Activated T-helper 9 cell treated with anti-CD3 and anti-CD28 coated beads, Interleukin-2, amount 50 U/mL, for 16 hours (primary cell): ENCODE data around the gene LPIN2.
"Not testable (repeated sequence)": the region's sequence is repeated elsewhere in the genome, so short reads cannot be mapped to it uniquely, and the experiment has no call there.

Experiments
- DNase-seq: peaks from one replicate; pipeline ENCODE4 v3.0.0-alpha.2; 2020; ENCODE audit warnings: low read depth

Gene LPIN2

GRCh38 chr18:3013024-3013804 is at the start of gene LPIN2:
LPIN2 (minus strand) TSS chr18:3013144; CDS start chr18:2960840, 52,304 bp downstream.
- DNase-seq = peak; percentile 92

- no peak for DNase-seq
Measured at GRCh38 chr18:3061581-3062312, 48.8 kb upstream of the LPIN2 start.

DNA sequence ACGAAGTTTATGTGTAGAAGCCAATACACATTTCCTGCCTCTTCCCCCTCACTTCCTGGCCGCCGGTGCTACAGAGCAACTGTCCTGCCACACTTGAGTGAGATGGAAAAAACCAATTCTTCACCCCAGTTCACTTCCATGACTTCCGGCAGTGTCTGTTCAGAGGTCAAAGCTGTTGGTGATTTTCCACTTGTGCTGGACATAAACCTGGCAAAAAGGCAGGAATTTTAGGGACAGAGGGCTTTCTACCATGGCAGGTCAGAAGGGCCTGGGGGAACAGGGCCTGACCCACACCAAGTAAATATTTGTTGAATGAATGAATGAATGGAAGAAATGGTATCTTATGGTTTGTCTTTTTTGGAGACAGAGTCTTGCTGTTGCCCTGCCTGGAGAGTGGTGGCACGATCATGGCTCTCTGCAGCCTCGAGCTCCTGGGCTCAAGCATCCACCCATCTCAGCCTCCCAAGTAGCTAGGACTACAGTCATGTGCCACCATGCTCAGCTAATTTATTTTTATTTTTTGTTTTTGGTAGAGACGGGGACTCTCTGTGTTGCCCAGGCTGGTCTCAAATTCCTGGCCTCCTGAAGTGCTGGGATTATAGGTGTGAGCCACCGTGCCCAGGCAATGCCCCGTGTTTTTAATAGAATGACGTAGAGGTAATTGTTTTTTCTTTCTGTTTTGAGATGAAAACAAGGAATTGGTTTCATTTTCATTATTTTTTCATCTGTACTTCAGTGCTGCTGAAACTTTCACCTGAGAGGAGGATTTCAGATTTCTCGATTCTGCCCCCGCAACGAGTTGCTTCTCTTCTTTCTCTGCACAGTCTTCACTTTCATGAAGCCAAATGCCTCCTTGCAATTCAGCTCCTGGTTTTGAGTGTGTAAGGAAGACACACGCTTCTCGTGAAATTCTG is 48.0 kb upstream of the LPIN2 start:
- DNase-seq = peak; percentile 39

DNA sequence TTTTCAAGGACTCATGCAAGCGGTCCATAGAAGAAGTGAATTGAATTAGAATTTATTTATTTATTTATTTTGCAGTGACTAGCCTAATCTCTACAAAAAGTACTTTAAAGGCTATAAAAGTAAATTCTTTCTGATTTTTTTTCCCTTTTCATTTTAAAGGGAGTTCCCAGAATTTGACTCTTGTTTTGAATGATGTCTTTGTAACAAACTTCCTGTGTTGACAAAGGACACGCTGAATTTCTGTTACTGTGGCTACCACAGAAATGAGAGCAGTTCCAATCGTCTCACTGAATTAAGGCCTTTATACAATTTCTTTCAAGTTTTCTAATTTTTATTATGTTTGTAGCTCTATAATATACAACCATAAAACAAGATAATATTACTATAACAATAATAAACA is 46.3 kb upstream of the LPIN2 start:
- no peak for DNase-seq

- no peak for DNase-seq
Measured at GRCh38 chr18:3058328-3059191, 45.6 kb upstream of the LPIN2 start.

DNA sequence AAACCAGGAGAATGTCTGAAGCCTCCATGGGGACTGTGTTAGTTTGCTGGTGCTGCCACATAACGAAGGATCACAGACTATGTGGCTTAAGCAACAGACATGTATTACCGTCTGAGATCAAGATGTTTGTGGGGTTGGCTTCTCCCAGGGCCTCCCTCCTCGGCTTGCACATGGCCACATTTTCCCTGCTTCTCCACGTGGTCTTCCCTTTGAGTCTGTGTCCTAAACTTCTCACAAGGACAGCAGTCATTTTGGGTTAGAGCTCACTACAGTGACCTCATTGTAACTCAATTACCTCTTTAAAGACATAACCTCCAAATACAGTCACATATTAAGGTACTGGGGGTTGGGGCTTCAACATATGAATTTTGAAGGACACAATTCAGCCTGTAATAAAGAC is 44.6 kb upstream of the LPIN2 start:
- DNase-seq = no peak

- no peak for DNase-seq
Measured at GRCh38 chr18:3056311-3056710, 43.4 kb upstream of the LPIN2 start.

DNA sequence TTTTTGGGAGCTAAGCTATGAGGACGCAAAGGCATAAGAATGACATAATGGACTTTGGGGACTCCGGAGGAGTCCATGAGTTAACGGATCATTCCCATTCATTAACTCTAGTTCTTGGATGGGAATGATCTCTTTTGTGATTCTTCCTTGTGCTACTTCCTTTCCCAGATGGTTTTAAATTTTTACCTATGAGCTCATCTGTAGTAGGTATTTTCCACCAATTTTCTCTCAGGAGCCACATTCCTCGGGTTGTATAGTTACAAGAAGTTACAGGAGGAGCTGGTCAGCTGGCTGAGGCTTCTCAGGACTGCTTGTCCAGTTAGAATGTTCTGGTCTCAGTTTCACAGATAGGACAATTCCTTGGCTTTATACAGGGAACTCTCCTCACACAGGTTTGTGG is 42.9 kb upstream of the LPIN2 start:
- no peak for DNase-seq

DNA sequence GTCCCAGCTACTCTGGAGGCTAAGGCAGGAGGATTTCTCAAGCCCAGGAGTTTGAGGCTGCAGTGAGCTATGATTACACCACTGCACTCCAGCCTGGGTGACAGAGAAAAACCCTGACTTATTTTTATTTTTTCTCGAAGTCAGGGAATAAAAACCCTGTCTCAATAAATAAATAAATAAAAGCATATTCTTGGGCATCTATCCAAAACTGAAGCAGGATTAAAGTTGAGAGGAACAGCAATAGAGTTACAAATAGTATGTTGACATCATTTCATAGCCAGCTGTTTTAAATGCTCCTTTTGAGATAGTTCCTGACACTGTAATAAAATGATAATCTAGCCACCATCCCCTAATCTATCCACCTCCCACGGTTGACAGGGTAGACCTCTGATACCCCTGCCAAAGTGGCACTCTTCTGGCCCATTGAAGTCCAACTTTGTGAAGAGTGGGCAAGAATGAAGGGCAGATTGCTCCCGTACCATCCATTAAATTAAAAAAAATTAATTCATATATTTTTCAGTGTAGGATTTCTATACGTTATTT is 42.3 kb upstream of the LPIN2 start:
- DNase-seq = no peak

- no peak for DNase-seq
Measured at GRCh38 chr18:3054780-3055179, 41.8 kb upstream of the LPIN2 start.

DNA sequence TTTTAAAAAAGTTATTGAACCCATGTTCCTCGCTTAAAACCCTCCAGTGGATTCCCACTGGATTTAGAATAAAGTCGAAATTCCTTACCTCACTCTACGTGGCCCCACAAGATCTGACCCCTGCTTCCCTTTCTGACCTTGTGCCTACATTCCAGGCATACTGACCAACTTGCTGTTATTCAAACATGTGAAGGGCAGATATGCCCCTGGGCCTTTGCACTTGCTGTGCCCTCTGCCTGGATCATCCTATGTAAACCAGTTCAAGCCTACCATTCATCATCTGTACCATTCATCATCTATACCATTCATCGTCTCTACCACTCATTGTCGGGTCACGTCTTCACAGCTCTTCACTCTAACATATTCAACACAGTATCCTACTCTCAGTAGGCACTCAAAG is 41.3 kb upstream of the LPIN2 start:
- DNase-seq = no peak

DNA sequence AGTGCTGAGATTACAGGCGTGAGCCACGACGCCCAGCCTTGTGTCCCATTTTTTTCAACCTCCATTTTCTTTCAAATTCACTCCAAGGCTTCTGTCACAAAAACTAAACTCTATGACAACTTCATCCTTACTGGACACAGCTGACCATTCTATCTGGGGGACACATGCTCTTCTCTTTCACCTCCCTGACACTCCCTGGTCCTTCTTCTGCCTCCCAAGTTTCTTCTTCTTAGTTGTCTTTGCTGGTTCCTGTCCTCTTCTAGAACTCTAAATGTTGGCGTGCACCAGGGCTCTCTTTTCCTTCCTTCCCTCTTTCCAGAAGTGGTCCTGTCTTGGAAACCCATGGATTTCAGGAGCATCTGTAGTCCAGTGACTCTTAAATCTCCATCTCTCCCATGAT is 40.1 kb upstream of the LPIN2 start:
- no peak for DNase-seq

DNA sequence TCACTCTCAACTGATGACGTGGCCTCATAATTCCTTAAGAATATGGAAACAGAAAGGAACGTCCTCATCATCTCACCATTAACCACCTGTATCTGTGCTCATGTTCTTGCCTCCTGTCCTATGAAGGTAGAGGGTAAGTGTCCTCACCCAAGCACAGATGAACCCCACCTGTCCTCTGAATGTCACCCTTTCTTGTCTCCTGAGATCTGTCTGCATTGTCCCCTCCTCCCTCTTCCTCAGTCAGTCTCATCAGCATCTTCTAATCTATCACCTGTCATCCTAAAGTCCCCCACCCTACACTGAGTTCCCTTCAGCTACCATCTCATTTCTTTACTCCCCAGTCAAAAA is 39.4 kb upstream of the LPIN2 start:
- no peak for DNase-seq

DNA sequence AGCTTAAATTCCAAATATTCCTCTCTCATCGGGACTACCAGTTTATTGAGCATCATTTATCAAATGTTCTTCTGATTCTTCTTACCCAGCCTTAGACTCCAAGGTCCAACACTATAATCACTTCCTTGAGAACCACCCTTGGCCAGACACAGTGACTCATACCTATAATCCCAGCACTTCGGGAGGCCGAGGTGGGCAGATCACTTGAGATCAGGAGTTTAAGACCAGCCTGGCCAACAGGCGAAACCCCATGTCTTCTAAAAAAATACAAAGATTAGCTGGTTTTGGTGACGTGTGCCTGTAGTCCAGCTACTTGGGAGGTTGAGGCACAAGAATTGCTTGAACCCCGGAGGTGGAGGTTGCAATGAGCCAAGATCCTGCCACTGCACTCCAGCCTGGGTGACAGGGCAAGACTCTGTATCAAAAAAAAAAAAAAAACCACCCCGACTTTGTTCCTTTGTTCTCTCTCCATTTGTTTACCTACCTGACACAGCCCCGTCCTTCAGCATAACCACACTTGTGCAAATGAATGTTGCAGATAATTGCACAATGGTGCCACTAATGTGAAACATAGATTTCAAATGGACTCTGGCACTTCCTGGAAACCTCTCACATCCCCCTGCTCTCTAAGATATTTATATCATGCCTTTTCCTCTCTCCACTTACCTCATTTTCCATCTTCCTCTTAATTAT is 38.9 kb upstream of the LPIN2 start:
- DNase-seq = no peak

DNA sequence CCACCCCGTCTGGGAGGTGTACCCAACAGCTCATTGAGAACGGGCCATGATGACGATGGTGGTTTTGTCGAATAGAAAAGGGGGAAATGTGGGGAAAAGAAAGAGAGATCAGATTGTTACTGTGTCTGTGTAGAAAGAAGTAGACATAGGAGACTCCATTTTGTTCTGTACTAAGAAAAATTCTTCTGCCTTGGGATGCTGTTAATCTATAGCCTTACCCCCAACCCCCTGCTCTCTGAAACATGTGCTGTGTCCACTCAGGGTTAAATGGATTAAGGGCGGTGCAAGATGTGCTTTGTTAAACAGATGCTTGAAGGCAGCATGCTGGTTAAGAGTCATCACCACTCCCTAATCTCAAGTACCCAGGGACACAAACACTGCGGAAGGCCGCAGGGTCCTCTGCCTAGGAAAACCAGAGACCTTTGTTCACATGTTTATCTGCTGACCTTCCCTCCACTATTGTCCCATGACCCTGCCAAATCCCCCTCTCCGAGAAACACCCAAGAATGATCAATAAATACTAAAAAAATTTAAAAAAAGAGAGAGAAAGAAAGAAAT is 37.0 kb upstream of the LPIN2 start:
- not testable (repeated sequence) for DNase-seq

GRCh38 chr18:3048820-3049349 is 35.9 kb upstream of the LPIN2 start:
- DNase-seq = no peak

DNA sequence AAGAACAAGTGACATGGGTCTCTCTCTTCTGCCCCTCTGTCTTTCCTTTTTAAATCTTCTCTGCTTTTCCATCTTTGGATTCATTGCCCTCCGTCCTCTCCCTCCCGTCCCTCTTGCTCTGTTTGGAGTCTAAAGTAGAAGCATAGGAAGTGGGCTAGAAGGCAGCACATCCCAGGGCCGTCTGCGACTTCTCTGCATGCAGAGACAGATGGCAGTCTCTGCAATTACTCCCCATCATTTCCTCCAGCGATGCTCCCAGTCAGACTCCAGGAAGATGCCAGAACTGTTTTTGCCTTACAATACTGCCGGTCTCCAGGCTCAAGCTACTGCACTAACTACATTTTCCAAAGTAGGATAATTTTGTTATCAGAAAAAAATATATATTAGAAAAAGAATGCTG is 35.2 kb upstream of the LPIN2 start:
- DNase-seq = no peak

- DNase-seq = no peak
Measured at GRCh38 chr18:3046216-3046808, 33.4 kb upstream of the LPIN2 start.

GRCh38 chr18:3044931-3045698 is 32.2 kb upstream of the LPIN2 start:
- DNase-seq = no peak
